GM12878 (cell line): ENCODE results near the gene MAST4.
A peak's percentile ranks its signal among the peaks of the same experiment; 100 is the strongest.

Experiments
- CBFB ChIP-seq: IDR thresholded peaks from 2 replicates; pipeline ENCODE4 v1.6.1; 2016; ENCODE audit warnings: antibody characterized with exemption, low read depth
- HDAC2 ChIP-seq: fragments of 200-600 bp; sonication (generic); IDR thresholded peaks from 2 replicates; pipeline ENCODE4 v1.6.1; 2017
- MTA3 ChIP-seq: IDR thresholded peaks from 2 replicates; pipeline ENCODE4 v1.6.1; 2012; ENCODE audit warnings: low read length, inconsistent platforms, borderline replicate concordance
- POLR2A ChIP-seq: IDR thresholded peaks from 2 replicates; pipeline ENCODE4 v1.6.1; 2011; ENCODE audit warnings: low read depth, mild to moderate bottlenecking, low read length
- RCOR1 ChIP-seq: conservative IDR thresholded peaks from 2 replicates; pipeline ENCODE4 v1.6.1; 2012; ENCODE audit warnings: low read depth, low read length, improper control_type of control experiment
- SIN3A ChIP-seq: IDR thresholded peaks from 2 replicates; pipeline ENCODE4 v1.6.1; 2012; ENCODE audit warnings: low read depth, low read length, improper control_type of control experiment
- SIX5 ChIP-seq: IDR thresholded peaks from 2 replicates; pipeline ENCODE4 v1.6.1; 2011; ENCODE audit warnings: mild to moderate bottlenecking, low read depth, low read length, moderate library complexity; ENCODE audit not compliant: severe bottlenecking
- SMAD1 ChIP-seq: fragments of 450-650 bp; IDR thresholded peaks from 2 replicates; pipeline ENCODE4 v1.6.1; 2018; ENCODE audit warnings: mild to moderate bottlenecking, low read depth; ENCODE audit not compliant: partially characterized antibody
- SP1 ChIP-seq: IDR thresholded peaks from one replicate; pipeline ENCODE4 v1.6.1; 2011; ENCODE audit warnings: low read depth, low read length
- SRF ChIP-seq, 2 experiments: IDR thresholded peaks; 2 replicates each; pipeline ENCODE4 v1.6.1; 2011; ENCODE audit warnings: low read depth in 2 of 2, low read length in 2 of 2, mild to moderate bottlenecking in 1 of 2, moderate library complexity in 1 of 2
- TF ChIP-seq, protein P1 (sequence below), 3 experiments: IDR thresholded peaks in 2 of 3; conservative IDR thresholded peaks in 1 of 3; 2 replicates each; pipeline ENCODE4 v1.5.1; 2011; ENCODE audit warnings: low read depth in 3 of 3, low read length in 3 of 3, mild to moderate bottlenecking in 3 of 3, control low read depth in 2 of 3, moderate library complexity in 2 of 3, inconsistent platforms in 1 of 3, mixed read lengths in 1 of 3; ENCODE audit not compliant: control insufficient read depth in 2 of 3, insufficient read depth in 1 of 3; ENCODE audit errors: extremely low read depth in 1 of 3
- TF ChIP-seq, protein P2 (sequence below): fragments of 450-650 bp; IDR thresholded peaks from 2 replicates; pipeline ENCODE4 v1.6.1; 2016; ENCODE audit warnings: mild to moderate bottlenecking, moderate library complexity, borderline replicate concordance

DNA sequence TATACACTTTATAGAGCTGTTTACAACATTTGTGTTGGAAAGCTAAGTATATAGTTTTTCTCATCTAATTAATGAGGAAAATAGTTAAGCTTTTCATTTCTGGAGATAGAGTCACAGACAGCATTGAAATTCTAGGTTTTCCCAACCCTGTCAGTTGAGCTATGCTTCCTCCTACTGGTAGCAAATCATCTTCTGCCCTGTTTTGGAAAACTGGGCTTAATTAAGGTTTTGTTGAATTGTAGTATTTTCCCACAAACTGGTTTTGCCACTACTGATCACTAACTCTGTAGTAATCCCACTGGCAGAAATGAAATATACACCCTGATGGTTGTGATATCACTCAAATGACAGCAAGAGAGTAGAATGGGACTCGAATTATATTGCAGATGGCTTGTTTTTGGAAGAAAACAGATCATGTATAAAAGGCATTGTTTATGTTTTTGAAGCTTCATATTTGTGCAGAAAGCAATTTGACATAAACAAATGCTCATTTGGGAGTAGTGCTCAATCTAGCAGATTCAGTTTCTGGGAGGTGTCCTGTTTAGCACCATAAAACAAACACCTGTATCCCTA is 553.8 kb downstream of the MAST4 start:
- no peak for TF ChIP-seq HDAC2
- TF ChIP-seq SMAD1 = no peak
- no peak for TF ChIP-seq SP1
- TF ChIP-seq, protein P1, sequence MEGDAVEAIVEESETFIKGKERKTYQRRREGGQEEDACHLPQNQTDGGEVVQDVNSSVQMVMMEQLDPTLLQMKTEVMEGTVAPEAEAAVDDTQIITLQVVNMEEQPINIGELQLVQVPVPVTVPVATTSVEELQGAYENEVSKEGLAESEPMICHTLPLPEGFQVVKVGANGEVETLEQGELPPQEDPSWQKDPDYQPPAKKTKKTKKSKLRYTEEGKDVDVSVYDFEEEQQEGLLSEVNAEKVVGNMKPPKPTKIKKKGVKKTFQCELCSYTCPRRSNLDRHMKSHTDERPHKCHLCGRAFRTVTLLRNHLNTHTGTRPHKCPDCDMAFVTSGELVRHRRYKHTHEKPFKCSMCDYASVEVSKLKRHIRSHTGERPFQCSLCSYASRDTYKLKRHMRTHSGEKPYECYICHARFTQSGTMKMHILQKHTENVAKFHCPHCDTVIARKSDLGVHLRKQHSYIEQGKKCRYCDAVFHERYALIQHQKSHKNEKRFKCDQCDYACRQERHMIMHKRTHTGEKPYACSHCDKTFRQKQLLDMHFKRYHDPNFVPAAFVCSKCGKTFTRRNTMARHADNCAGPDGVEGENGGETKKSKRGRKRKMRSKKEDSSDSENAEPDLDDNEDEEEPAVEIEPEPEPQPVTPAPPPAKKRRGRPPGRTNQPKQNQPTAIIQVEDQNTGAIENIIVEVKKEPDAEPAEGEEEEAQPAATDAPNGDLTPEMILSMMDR (IDR thresholded peaks at IDR 0.05 in 2 of 3, conservative IDR thresholded peaks at IDR 0.05 in 1 of 3; ENCODE audit: control insufficient read depth in 2 of 3, extremely low read depth in 1 of 3, insufficient read depth in 1 of 3, low read depth in 3 of 3, low read length in 3 of 3) = peak in 2 of 3 experiments; percentile 10 to 29; a peak in 3 of 6 replicates
- no peak for TF ChIP-seq MTA3
- no peak for TF ChIP-seq SIN3A
- no peak for TF ChIP-seq SIX5
- no peak for TF ChIP-seq RCOR1
- TF ChIP-seq POLR2A = no peak
- TF ChIP-seq CBFB = no peak
- TF ChIP-seq, protein P2, sequence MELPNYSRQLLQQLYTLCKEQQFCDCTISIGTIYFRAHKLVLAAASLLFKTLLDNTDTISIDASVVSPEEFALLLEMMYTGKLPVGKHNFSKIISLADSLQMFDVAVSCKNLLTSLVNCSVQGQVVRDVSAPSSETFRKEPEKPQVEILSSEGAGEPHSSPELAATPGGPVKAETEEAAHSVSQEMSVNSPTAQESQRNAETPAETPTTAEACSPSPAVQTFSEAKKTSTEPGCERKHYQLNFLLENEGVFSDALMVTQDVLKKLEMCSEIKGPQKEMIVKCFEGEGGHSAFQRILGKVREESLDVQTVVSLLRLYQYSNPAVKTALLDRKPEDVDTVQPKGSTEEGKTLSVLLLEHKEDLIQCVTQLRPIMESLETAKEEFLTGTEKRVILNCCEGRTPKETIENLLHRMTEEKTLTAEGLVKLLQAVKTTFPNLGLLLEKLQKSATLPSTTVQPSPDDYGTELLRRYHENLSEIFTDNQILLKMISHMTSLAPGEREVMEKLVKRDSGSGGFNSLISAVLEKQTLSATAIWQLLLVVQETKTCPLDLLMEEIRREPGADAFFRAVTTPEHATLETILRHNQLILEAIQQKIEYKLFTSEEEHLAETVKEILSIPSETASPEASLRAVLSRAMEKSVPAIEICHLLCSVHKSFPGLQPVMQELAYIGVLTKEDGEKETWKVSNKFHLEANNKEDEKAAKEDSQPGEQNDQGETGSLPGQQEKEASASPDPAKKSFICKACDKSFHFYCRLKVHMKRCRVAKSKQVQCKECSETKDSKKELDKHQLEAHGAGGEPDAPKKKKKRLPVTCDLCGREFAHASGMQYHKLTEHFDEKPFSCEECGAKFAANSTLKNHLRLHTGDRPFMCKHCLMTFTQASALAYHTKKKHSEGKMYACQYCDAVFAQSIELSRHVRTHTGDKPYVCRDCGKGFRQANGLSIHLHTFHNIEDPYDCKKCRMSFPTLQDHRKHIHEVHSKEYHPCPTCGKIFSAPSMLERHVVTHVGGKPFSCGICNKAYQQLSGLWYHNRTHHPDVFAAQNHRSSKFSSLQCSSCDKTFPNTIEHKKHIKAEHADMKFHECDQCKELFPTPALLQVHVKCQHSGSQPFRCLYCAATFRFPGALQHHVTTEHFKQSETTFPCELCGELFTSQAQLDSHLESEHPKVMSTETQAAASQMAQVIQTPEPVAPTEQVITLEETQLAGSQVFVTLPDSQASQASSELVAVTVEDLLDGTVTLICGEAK = no peak
- TF ChIP-seq SRF (IDR thresholded peaks at IDR 0.05; ENCODE audit: low read depth in 2 of 2, low read length in 2 of 2) = no peak
